OCI-LY7 (cell line): ENCODE measurements around the gene PICALM.

Experiments
- CTCF ChIP-seq: fragments of 200-600 bp; sonication (generic); conservative IDR thresholded peaks from 2 replicates; pipeline ENCODE4 v1.5.1; 2014; ENCODE audit warnings: mild to moderate bottlenecking, antibody characterized with exemption, low read length, moderate library complexity, mixed read lengths
- EZH2phosphoT487 ChIP-seq: fragments of 200-600 bp; sonication (generic); IDR thresholded peaks from 2 replicates; pipeline ENCODE4 v1.6.1; 2018; ENCODE audit warnings: low read depth, borderline replicate concordance, mild to moderate bottlenecking, mixed run types, antibody characterized with exemption, low read length, moderate library complexity, mixed read lengths

GRCh38 chr11:86014221-86014620 lies 54.7 kb downstream of the PICALM start:
- TF ChIP-seq CTCF (no peak), EZH2phosphoT487 (no peak)
